ENCODE results near the gene IQGAP2.
"Not testable (repeated sequence)": the region's sequence is repeated elsewhere in the genome, so short reads cannot be mapped to it uniquely, and the experiment has no call there.

Gene IQGAP2

DNA sequence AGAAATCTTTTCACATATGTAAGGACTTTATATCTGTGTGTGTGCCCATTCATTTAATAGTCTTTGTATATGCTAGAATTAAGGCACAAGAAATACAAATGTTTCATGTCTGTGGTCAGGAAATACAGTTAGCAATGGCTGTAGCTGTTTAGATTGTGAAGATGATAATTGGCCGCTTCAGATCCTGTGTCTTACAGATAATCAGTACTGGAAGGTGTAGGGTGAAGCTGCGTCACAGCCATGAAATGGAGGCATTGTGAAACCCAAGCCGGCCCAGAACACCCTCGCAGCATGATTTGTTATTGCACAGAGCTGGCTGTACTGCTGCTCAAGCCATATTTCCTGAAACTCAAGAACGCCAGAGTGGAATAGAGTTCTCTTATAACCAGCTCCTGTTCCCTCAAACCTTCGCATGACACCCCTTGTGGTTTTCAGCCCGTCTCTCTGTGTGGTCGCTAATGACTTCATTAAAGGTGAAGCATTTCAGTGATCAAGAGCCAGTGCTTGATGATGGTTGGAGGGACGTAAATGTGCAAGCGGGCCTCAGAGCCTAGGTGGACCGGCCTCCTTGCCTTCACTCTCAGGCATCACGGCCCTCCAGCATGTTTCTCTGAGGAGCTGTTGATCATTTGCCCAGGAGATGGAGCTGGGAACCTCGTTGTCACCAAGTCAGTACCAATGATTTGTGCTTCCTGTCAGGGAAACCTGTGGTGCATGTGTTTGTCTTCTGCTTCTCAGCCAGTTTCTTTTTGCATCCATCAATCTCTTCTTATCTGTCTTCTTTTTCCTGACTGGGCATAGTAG, 140.0 kb downstream of the IQGAP2 start:
- Histone ChIP-seq H3K27me3 (ENCODE audit: control insufficient read depth in 1 of 2, insufficient read depth in 2 of 2, low read length in 2 of 2) (no peaks in the 10 kb centered on the region), H3K9me3 (ENCODE audit: control insufficient read depth in 2 of 2, low read length in 2 of 2) (no peaks in the 10 kb centered on the region), H3K27ac (ENCODE audit: low read length) (no peak overlapping the region), H3K9ac (ENCODE audit: low read length in 2 of 2) (no peak overlapping the region), H3K36me3 (ENCODE audit: control insufficient read depth in 2 of 2, insufficient read depth in 2 of 2, low read length in 2 of 2) (no peaks in the 10 kb centered on the region), H3K4me1 (ENCODE audit: control insufficient read depth, insufficient read depth, low read length) (no peaks in the 10 kb centered on the region), H3K4me3 (ENCODE audit: low read length in 2 of 2) (no peak overlapping the region)

GRCh38 chr5:76544268-76544926, 141.3 kb downstream of the IQGAP2 start:
- Histone ChIP-seq H3K27ac (ENCODE audit: low read length) (no peak overlapping the region), H3K27me3 (ENCODE audit: control insufficient read depth in 1 of 2, insufficient read depth in 2 of 2, low read length in 2 of 2) (no peaks in the 10 kb centered on the region), H3K9me3 (ENCODE audit: control insufficient read depth in 2 of 2, low read length in 2 of 2) (no peaks in the 10 kb centered on the region), H3K9ac (ENCODE audit: low read length in 2 of 2) (no peak overlapping the region), H3K4me3 (ENCODE audit: low read length in 2 of 2) (no peak overlapping the region), H3K4me1 (ENCODE audit: control insufficient read depth, insufficient read depth, low read length) (no peaks in the 10 kb centered on the region), H3K36me3 (ENCODE audit: control insufficient read depth in 2 of 2, insufficient read depth in 2 of 2, low read length in 2 of 2) (no peaks in the 10 kb centered on the region)

GRCh38 chr5:76545184-76545583, 142.1 kb downstream of the IQGAP2 start:
- H3K27ac ChIP-seq (ENCODE audit: low read length) = no peak overlapping the region
- H3K36me3 ChIP-seq (ENCODE audit: control insufficient read depth in 2 of 2, insufficient read depth in 2 of 2, low read length in 2 of 2) = no peaks in the 10 kb centered on the region
- no peaks in the 10 kb centered on the region for H3K4me1 ChIP-seq (ENCODE audit: control insufficient read depth, insufficient read depth, low read length)
- no peak overlapping the region for H3K4me3 ChIP-seq (ENCODE audit: low read length in 2 of 2)
- no peak overlapping the region for H3K9ac ChIP-seq (ENCODE audit: low read length in 2 of 2)
- H3K9me3 ChIP-seq (ENCODE audit: control insufficient read depth in 2 of 2, low read length in 2 of 2) = no peaks in the 10 kb centered on the region
- H3K27me3 ChIP-seq (ENCODE audit: control insufficient read depth in 1 of 2, insufficient read depth in 2 of 2, low read length in 2 of 2) = no peaks in the 10 kb centered on the region

GRCh38 chr5:76546497-76547102, 143.5 kb downstream of the IQGAP2 start:
- H3K27me3 ChIP-seq (ENCODE audit: control insufficient read depth in 1 of 2, insufficient read depth in 2 of 2, low read length in 2 of 2) = no peaks in the 10 kb centered on the region
- H3K27ac ChIP-seq (ENCODE audit: low read length) = no peak overlapping the region
- no peaks in the 10 kb centered on the region for H3K4me1 ChIP-seq (ENCODE audit: control insufficient read depth, insufficient read depth, low read length)
- no peak overlapping the region for H3K4me3 ChIP-seq (ENCODE audit: low read length in 2 of 2)
- H3K36me3 ChIP-seq (ENCODE audit: control insufficient read depth in 2 of 2, insufficient read depth in 2 of 2, low read length in 2 of 2) = no peaks in the 10 kb centered on the region
- no peak overlapping the region for H3K9ac ChIP-seq (ENCODE audit: low read length in 2 of 2)
- H3K9me3 ChIP-seq (ENCODE audit: control insufficient read depth in 2 of 2, low read length in 2 of 2) = no peaks in the 10 kb centered on the region

DNA sequence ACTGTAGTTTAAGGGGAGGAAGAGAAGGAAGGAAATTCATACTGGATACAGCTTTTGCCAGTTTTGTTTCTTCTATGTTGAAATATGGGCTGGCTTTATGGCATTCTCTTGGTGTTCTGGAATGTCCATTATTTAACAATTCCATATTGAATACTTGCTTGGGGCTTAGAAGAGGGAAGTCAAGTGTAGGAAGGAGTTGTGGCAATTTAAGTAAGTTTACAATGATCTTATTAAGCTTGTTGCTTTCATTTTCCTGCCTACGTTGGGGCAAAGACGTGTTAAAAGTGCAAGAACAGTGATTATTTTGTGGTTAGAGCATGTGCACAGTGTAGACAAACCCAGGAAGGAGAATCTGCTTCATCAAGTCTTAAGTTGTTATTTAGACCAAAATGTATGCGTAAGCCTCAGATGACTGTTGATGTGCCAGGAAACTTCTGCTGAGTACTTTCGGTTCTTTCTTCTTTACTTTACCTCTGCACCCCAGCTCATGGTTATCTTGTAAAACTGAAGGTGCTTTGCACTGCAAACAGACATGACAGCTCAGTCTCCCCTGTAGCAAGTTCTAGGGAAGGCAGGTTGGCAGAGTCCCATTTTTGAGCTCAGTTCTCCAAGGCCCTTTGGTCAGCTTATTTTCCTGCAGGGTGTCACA, 144.3 kb downstream of the IQGAP2 start:
- no peak overlapping the region for H3K9ac ChIP-seq (ENCODE audit: low read length in 2 of 2)
- no peak overlapping the region for H3K27ac ChIP-seq (ENCODE audit: low read length)
- no peak overlapping the region for H3K4me3 ChIP-seq (ENCODE audit: low read length in 2 of 2)
- H3K27me3 ChIP-seq (ENCODE audit: control insufficient read depth in 1 of 2, insufficient read depth in 2 of 2, low read length in 2 of 2) = no peaks in the 10 kb centered on the region
- H3K4me1 ChIP-seq (ENCODE audit: control insufficient read depth, insufficient read depth, low read length) = no peaks in the 10 kb centered on the region
- no peaks in the 10 kb centered on the region for H3K36me3 ChIP-seq (ENCODE audit: control insufficient read depth in 2 of 2, insufficient read depth in 2 of 2, low read length in 2 of 2)
- H3K9me3 ChIP-seq (ENCODE audit: control insufficient read depth in 2 of 2, low read length in 2 of 2) = no peaks in the 10 kb centered on the region

- H3K27me3 ChIP-seq (ENCODE audit: control insufficient read depth in 1 of 2, insufficient read depth in 2 of 2, low read length in 2 of 2) = no peaks in the 10 kb centered on the region
- no peak overlapping the region for H3K9ac ChIP-seq (ENCODE audit: low read length in 2 of 2)
- no peaks in the 10 kb centered on the region for H3K36me3 ChIP-seq (ENCODE audit: control insufficient read depth in 2 of 2, insufficient read depth in 2 of 2, low read length in 2 of 2)
- no peaks in the 10 kb centered on the region for H3K9me3 ChIP-seq (ENCODE audit: control insufficient read depth in 2 of 2, low read length in 2 of 2)
- no peak overlapping the region for H3K27ac ChIP-seq (ENCODE audit: low read length)
- no peaks in the 10 kb centered on the region for H3K4me1 ChIP-seq (ENCODE audit: control insufficient read depth, insufficient read depth, low read length)
- H3K4me3 ChIP-seq (ENCODE audit: low read length in 2 of 2) = no peak overlapping the region
Observed at GRCh38 chr5:76547891-76548524, 144.9 kb downstream of the IQGAP2 start.

DNA sequence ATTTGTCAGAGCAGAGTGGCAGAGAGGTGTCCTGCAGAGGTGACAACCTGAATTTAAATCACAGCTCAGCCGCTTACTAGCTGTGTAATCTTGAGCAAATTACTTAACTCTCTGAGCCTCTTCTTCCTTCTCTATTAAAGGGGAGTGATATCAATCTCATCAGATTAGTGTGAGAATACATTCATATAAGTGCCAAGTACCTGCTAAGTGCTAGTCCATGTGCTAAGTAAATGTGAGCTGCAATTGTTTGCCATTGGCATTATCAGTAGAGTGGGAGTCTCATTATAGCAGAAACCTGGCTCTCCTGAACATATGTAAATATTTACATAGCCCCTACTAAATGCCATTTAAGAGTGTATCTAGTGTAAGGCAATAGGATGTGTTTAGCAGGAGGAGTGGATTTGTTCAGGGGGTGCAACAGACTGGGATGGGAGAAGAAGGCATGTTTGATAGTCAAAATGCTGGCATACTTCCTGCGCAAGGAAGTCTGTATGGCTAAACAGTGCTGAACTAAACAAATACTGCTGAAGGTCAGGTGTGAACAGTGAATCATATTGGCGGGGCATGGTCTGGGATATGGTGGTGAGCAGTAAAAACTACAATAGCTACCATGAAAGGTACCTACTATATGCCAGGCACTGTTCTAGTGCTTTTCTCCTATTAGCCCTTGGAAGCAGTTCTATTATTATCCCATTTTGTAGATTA, 145.6 kb downstream of the IQGAP2 start:
- Histone ChIP-seq H3K36me3 (ENCODE audit: control insufficient read depth in 2 of 2, insufficient read depth in 2 of 2, low read length in 2 of 2) (no peaks in the 10 kb centered on the region), H3K9ac (ENCODE audit: low read length in 2 of 2) (no peak overlapping the region), H3K9me3 (ENCODE audit: control insufficient read depth in 2 of 2, low read length in 2 of 2) (no peaks in the 10 kb centered on the region), H3K4me3 (ENCODE audit: low read length in 2 of 2) (no peak overlapping the region), H3K27me3 (ENCODE audit: control insufficient read depth in 1 of 2, insufficient read depth in 2 of 2, low read length in 2 of 2) (no peaks in the 10 kb centered on the region), H3K27ac (ENCODE audit: low read length) (no peak overlapping the region), H3K4me1 (ENCODE audit: control insufficient read depth, insufficient read depth, low read length) (no peaks in the 10 kb centered on the region)

- not testable (repeated sequence) for H3K4me1 ChIP-seq (ENCODE audit: control insufficient read depth, insufficient read depth, low read length); H3K27me3 ChIP-seq (ENCODE audit: control insufficient read depth in 1 of 2, insufficient read depth in 2 of 2, low read length in 2 of 2); H3K4me3 ChIP-seq (ENCODE audit: low read length in 2 of 2); H3K9ac ChIP-seq (ENCODE audit: low read length in 2 of 2); H3K27ac ChIP-seq (ENCODE audit: low read length); H3K36me3 ChIP-seq (ENCODE audit: control insufficient read depth in 2 of 2, insufficient read depth in 2 of 2, low read length in 2 of 2); H3K9me3 ChIP-seq (ENCODE audit: control insufficient read depth in 2 of 2, low read length in 2 of 2)
Observed at GRCh38 chr5:76550881-76551280, 147.8 kb downstream of the IQGAP2 start.

- no peaks in the 10 kb centered on the region for H3K36me3 ChIP-seq (ENCODE audit: control insufficient read depth in 2 of 2, insufficient read depth in 2 of 2, low read length in 2 of 2)
- H3K4me1 ChIP-seq (ENCODE audit: control insufficient read depth, insufficient read depth, low read length) = no peaks in the 10 kb centered on the region
- no peaks in the 10 kb centered on the region for H3K9me3 ChIP-seq (ENCODE audit: control insufficient read depth in 2 of 2, low read length in 2 of 2)
- no peaks in the 10 kb centered on the region for H3K27me3 ChIP-seq (ENCODE audit: control insufficient read depth in 1 of 2, insufficient read depth in 2 of 2, low read length in 2 of 2)
- no peak overlapping the region for H3K27ac ChIP-seq (ENCODE audit: low read length)
- H3K9ac ChIP-seq (ENCODE audit: low read length in 2 of 2) = no peak overlapping the region
- H3K4me3 ChIP-seq (ENCODE audit: low read length in 2 of 2) = no peak overlapping the region
Observed at GRCh38 chr5:76552546-76552945, 149.5 kb downstream of the IQGAP2 start.

DNA sequence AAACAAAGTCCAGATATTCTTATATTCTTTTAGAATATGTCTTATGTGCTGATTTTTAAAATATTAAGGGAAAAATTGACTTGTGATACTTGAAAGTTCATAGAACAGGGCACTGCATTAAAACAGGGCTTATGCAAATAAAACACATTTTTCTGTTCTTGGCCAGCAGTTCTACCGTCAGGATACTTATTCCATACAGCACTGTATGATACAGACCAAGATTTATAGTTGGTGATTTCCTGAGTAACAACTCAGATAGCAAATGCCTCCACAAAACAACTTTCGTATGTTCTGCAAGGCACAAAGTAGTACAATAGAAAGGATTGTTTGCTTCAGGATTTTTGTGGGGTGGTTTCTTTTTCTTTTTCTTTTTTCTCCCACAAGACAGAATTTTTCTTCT, 150.2 kb downstream of the IQGAP2 start:
- no peaks in the 10 kb centered on the region for H3K36me3 ChIP-seq (ENCODE audit: control insufficient read depth in 2 of 2, insufficient read depth in 2 of 2, low read length in 2 of 2)
- no peaks in the 10 kb centered on the region for H3K4me1 ChIP-seq (ENCODE audit: control insufficient read depth, insufficient read depth, low read length)
- H3K9ac ChIP-seq (ENCODE audit: low read length in 2 of 2) = no peak overlapping the region
- no peaks in the 10 kb centered on the region for H3K9me3 ChIP-seq (ENCODE audit: control insufficient read depth in 2 of 2, low read length in 2 of 2)
- H3K27ac ChIP-seq (ENCODE audit: low read length) = no peak overlapping the region
- H3K27me3 ChIP-seq (ENCODE audit: control insufficient read depth in 1 of 2, insufficient read depth in 2 of 2, low read length in 2 of 2) = no peaks in the 10 kb centered on the region
- H3K4me3 ChIP-seq (ENCODE audit: low read length in 2 of 2) = no peak overlapping the region

Measured in stomach smooth muscle (tissue), 2 donors.